GM12878 (cell line): ENCODE results near the gene PCK2. TPM values are rescaled to one million over a fixed set of nuclear protein-coding genes. Genes with fewer than 3 reads are reported as not detected.

Source experiments
- ATAC-seq: fragments of 200-7000 bp; cut with Tn5 transposase; 3 replicates; pipeline ENCODE4 v1.9.1; 2020; ENCODE audit warnings: mild to moderate bottlenecking, moderate library complexity
- BruUV-seq: library from RNA; stranded (reverse); fragments of 400-500 nt; replicated peaks from 2 replicates; lab custom pipeline; 2021; lab: Mats Ljungman, UMichigan
- CTCF ChIA-PET: fragments of 300-600 bp; sonication (Branson Sonifier 250); formaldehyde crosslinking; extraction: SDS; loops from one replicate; lab custom pipeline; 2021; ENCODE audit warnings: inconsistent platforms; lab: Yijun Ruan, JAX
- POLR2A ChIA-PET: fragments of 350-600 bp; formaldehyde crosslinking; extraction: SDS; loops from one replicate; lab custom pipeline; 2021; ENCODE audit warnings: inconsistent platforms; lab: Charles Lee
- RAD21 ChIA-PET: fragments of 300-600 bp; sonication (Branson Sonifier 250); formaldehyde crosslinking; loops from one replicate; lab custom pipeline; 2023; ENCODE audit warnings: antibody characterized with exemption; ENCODE audit not compliant: unreplicated experiment; lab: Charles Lee
- SMC1A ChIA-PET: fragments of 300-600 bp; sonication (Branson Sonifier 250); formaldehyde crosslinking; loops from one replicate; lab custom pipeline; 2023; ENCODE audit not compliant: unreplicated experiment, uncharacterized antibody; lab: Charles Lee
- DNase-seq: peaks from one replicate; pipeline ENCODE4 v3.0.0-alpha.2; 2011; ENCODE audit warnings: low read depth, low spot score
- FAIRE-seq: peaks from 3 replicates; lab custom pipeline; 2011; peaks lifted over from hg19 to GRCh38; lab: Jason Lieb, UNC
- H2AFZ ChIP-seq: 2 replicates; pipeline ENCODE4 v1.6.0; 2011; ENCODE audit warnings: low read depth, low read length, control low read depth; ENCODE audit not compliant: control insufficient read depth
- H3K27ac ChIP-seq: 2 replicates; pipeline ENCODE4 v1.5.1; 2011; ENCODE audit warnings: control low read depth; ENCODE audit not compliant: control insufficient read depth, insufficient read depth
- H3K27me3 ChIP-seq, 2 experiments: replicated peaks in 1 of 2; 2 replicates each; pipeline versions ENCODE4 v1.6.0 to v1.6.1; 2011; ENCODE audit warnings: low read length in 1 of 2; ENCODE audit not compliant: control insufficient read depth in 2 of 2, insufficient read depth in 2 of 2
- H3K36me3 ChIP-seq, 2 experiments: 2 replicates each; pipeline ENCODE4 v1.5.1; 2011; ENCODE audit warnings: low read length in 1 of 2; ENCODE audit not compliant: control insufficient read depth in 2 of 2, insufficient read depth in 2 of 2
- H3K4me1 ChIP-seq: 2 replicates; pipeline ENCODE4 v1.6.1; 2011; ENCODE audit warnings: mild to moderate bottlenecking, low read length, moderate library complexity, mixed read lengths; ENCODE audit not compliant: control insufficient read depth, insufficient read depth
- H3K4me2 ChIP-seq: 2 replicates; pipeline ENCODE4 v1.6.0; 2011; ENCODE audit warnings: control low read depth; ENCODE audit not compliant: control insufficient read depth, insufficient read depth
- H3K4me3 ChIP-seq: fragments of 200-600 bp; sonication (generic); 2 replicates; pipeline ENCODE4 v1.5.1; 2016
- H3K79me2 ChIP-seq: 2 replicates; pipeline ENCODE4 v1.6.0; 2011; ENCODE audit warnings: low read length; ENCODE audit not compliant: control insufficient read depth, insufficient read depth
- H3K9ac ChIP-seq: 2 replicates; pipeline ENCODE4 v1.8.0; 2011; ENCODE audit warnings: low read length, control low read depth, mixed read lengths; ENCODE audit not compliant: control insufficient read depth, insufficient read depth
- H3K9me3 ChIP-seq: replicated peaks from 3 replicates; pipeline ENCODE4 v1.5.1; 2011; ENCODE audit warnings: mild to moderate bottlenecking, low read length; ENCODE audit not compliant: control insufficient read depth, insufficient read depth
- H4K20me1 ChIP-seq: 2 replicates; pipeline ENCODE4 v1.6.0; 2011; ENCODE audit not compliant: control insufficient read depth, insufficient read depth
- HDGF ChIP-seq: fragments of 450-650 bp; IDR thresholded peaks from 2 replicates; pipeline ENCODE4 v1.6.1; 2016; ENCODE audit warnings: antibody characterized with exemption
- IRF5 ChIP-seq: fragments of 450-650 bp; IDR thresholded peaks from 2 replicates; pipeline ENCODE4 v1.6.1; 2017; ENCODE audit warnings: borderline replicate concordance
- JUNB ChIP-seq: IDR thresholded peaks from 2 replicates; pipeline ENCODE4 v1.6.1; 2016; ENCODE audit warnings: antibody characterized with exemption, mild to moderate bottlenecking
- KLF5 ChIP-seq: fragments of 450-650 bp; IDR thresholded peaks from 2 replicates; pipeline ENCODE4 v1.6.1; 2014; ENCODE audit warnings: mild to moderate bottlenecking; ENCODE audit not compliant: partially characterized antibody
- PRDM15 ChIP-seq: fragments of 450-650 bp; formaldehyde crosslinking; IDR thresholded peaks from 2 replicates; pipeline ENCODE4 v1.4.0; 2020; ENCODE audit warnings: mild to moderate bottlenecking, moderate library complexity
- SPI1 ChIP-seq: IDR thresholded peaks from 2 replicates; pipeline ENCODE4 v1.6.1; 2011; ENCODE audit warnings: low read depth, mild to moderate bottlenecking, low read length, moderate library complexity, borderline replicate concordance; ENCODE audit not compliant: insufficient read depth
- ZBTB33 ChIP-seq: fragments of 450-650 bp; IDR thresholded peaks from 2 replicates; pipeline ENCODE4 v1.6.1; 2017; ENCODE audit warnings: mild to moderate bottlenecking
- ZSCAN29 ChIP-seq: fragments of 450-650 bp; IDR thresholded peaks from 2 replicates; pipeline ENCODE4 v1.6.1; 2017; ENCODE audit warnings: mild to moderate bottlenecking, moderate library complexity
- WGBS: methylation state at CpG from one replicate; pipeline ENCODE4 v1.1.6; 2016; ENCODE audit warnings: low lambda C conversion rate; ENCODE audit not compliant: insufficient replicate concordance, insufficient coverage; ENCODE audit errors: missing lambda C conversion rate; 5-methylcytosine and 5-hydroxymethylcytosine counted together
- in situ Hi-C: fragments of 300-500 bp; cut with MboI; formaldehyde crosslinking; loops from 9 replicates; pipeline ENCODE4 v1.14.3; 2018; ENCODE audit warnings: mixed read lengths
- intact Hi-C: fragments of 100-400 bp; cut with micrococcal nuclease; formaldehyde crosslinking; loops from one replicate; pipeline ENCODE4 v1.14.2; 2022; ENCODE audit not compliant: unreplicated experiment
- polyA plus RNA-seq, 11 experiments: library from polyadenylated mRNA; depleted of rRNA in 4 of 11; unstranded in 6 of 11; stranded (reverse) in 5 of 11; fragments of >200 nt; fragmentation: Nextera tagmentation in 4 of 11; fragmentation: Illumina TruSeq in 1 of 11; extraction: Ambion mirVana in 4 of 11; extraction: Trizol in 1 of 11; gene quantifications; 1 replicate in 1 of 11; 2 replicates in 10 of 11; pipeline versions ENCODE4 v1.2.1 to v1.2.3, GENCODE V29; 2011 to 2016; ENCODE audit warnings: inconsistent platforms in 2 of 11, missing spikeins in 2 of 11, low read depth in 1 of 11
- total RNA-seq, 4 experiments: library from RNA; depleted of rRNA in 3 of 4; stranded (reverse); fragments of >200 nt in 3 of 4; fragmentation: Illumina TruSeq in 1 of 4; extraction: Trizol in 1 of 4; gene quantifications; 2 replicates each; pipeline versions ENCODE4 v1.2.1 to v1.2.3, GENCODE V29; 2013 to 2021

PCK2 gene
- total and polyA plus RNA-seq, 10 of the 15 experiments (the other 5 are each of a cell fraction or from before 2014, with no cell fraction given), result 6.6 to 110 (median 44.6) TPM

- Histone ChIP-seq H3K36me3 (no peaks in the 10 kb centered on the region), H3K9me3 (no peaks in the 10 kb centered on the region), H3K79me2 (no peaks in the 10 kb centered on the region), H4K20me1 (no peaks in the 10 kb centered on the region), H3K4me1 (peaks cover 13% of the 10 kb centered on the region), H3K9ac (no peak overlapping the region), H2AFZ (no peak overlapping the region), H3K27me3 (no peaks in the 10 kb centered on the region), H3K4me2 (no peak overlapping the region), H3K27ac (no peak overlapping the region), H3K4me3 (no peak overlapping the region)
- no TSS peak for BruUV-seq
- intact Hi-C loops (no loop called here), in situ Hi-C loops (no loop called here)
- POLR2A ChIA-PET, result interaction anchor here (1.3 kb wide), 1 partner anchor 32 kb away, joined by 3 read pairs; the partner anchor contains the start of gene CARMIL3
- CTCF ChIA-PET, result interaction anchor here (0.6 to 4.9 kb wide), 2 partner anchors 25 to 470 kb away, joined by 3 to 41 read pairs; no protein-coding TSS in a partner anchor
- TF ChIP-seq IRF5 (no peak), SPI1 (no peak), ZSCAN29 (no peak)
- WGBS, result 72% methylated on average over 3 of the region's 3 CpGs
- ATAC-seq (no peak), DNase-seq (no peak), FAIRE-seq (no peak)
- SMC1A ChIA-PET, result interaction anchor here (1.5 to 5.2 kb wide), 2 partner anchors 8 to 27 kb away, joined by 3 to 51 read pairs; partner anchors contain the start of gene PCK2
- RAD21 ChIA-PET, result interaction anchor here (1.3 to 3.3 kb wide), 2 partner anchors 17 to 24 kb away, joined by 3 to 17 read pairs; no protein-coding TSS in a partner anchor
Observed at GRCh38 chr14:24083462-24083861, 10.6 kb upstream of the PCK2 start.

- BruUV-seq, result no TSS peak
- TF ChIP-seq KLF5 (no peak), PRDM15 (no peak), HDGF (no peak), ZBTB33 (no peak), JUNB (no peak)
Observed at GRCh38 chr14:24084440-24084839, 9.7 kb upstream of the PCK2 start.

More at GRCh38 chr14:24084440-24084839, 9.7 kb upstream of the PCK2 start:
- no peak overlapping the region for H3K4me2 ChIP-seq
- 68% methylated on average over 2 of the region's 2 CpGs for WGBS
- H3K79me2 ChIP-seq, result no peaks in the 10 kb centered on the region
- DNase-seq, result no peak
- peaks cover 13% of the 10 kb centered on the region for H3K4me1 ChIP-seq
- H3K36me3 ChIP-seq, result no peaks in the 10 kb centered on the region
- POLR2A ChIA-PET, result interaction anchor here (0.8 kb wide), 1 partner anchor 24 kb away, joined by 3 read pairs; no protein-coding TSS in a partner anchor
- H3K9me3 ChIP-seq, result no peaks in the 10 kb centered on the region
- no peak for FAIRE-seq
- CTCF ChIA-PET, result interaction anchor here (1.1 to 3.2 kb wide), 3 partner anchors 18 to 27 kb away, joined by 4 to 17 read pairs (median 5); no protein-coding TSS in a partner anchor
- H3K27ac ChIP-seq, result no peak overlapping the region
- H3K9ac ChIP-seq, result no peak overlapping the region
- SMC1A ChIA-PET, result interaction anchor here (1.5 to 2.6 kb wide), 3 partner anchors 24 to 26 kb away, joined by 3 to 8 read pairs (median 4); no protein-coding TSS in a partner anchor
- no peaks in the 10 kb centered on the region for H3K27me3 ChIP-seq
- ATAC-seq, result no peak
- no peaks in the 10 kb centered on the region for H4K20me1 ChIP-seq
- intact Hi-C loops, result no loop called here
- in situ Hi-C loops, result no loop called here
- no peak overlapping the region for H2AFZ ChIP-seq
- H3K4me3 ChIP-seq, result no peak overlapping the region
- RAD21 ChIA-PET, result interaction anchor here (0.9 kb wide), 1 partner anchor 9 kb away, joined by 3 read pairs; no protein-coding TSS in a partner anchor
